Panc1 (cell line): ENCODE results near the gene BRAT1. TPM values are rescaled to one million over a fixed set of nuclear protein-coding genes. Genes with fewer than 3 reads are reported as not detected.
A peak's percentile ranks its signal among the peaks of the same experiment; 100 is the strongest.

Source experiments
- ATAC-seq: fragments of 200-7000 bp; cut with Tn5 transposase; 2 replicates; pipeline ENCODE4 v1.9.1; 2020; ENCODE audit warnings: mild to moderate bottlenecking, moderate library complexity
- BruUV-seq: library from RNA; stranded (reverse); fragments of 400-500 nt; replicated peaks from 2 replicates; lab custom pipeline; 2021; lab: Mats Ljungman, UMichigan
- CTCF ChIA-PET: fragments of 300-600 bp; sonication (Branson Sonifier 250); formaldehyde crosslinking; loops from one replicate; lab custom pipeline; 2022; ENCODE audit warnings: antibody characterized with exemption; lab: Charles Lee
- POLR2A ChIA-PET: fragments of 300-600 bp; sonication (Branson Sonifier 250); formaldehyde crosslinking; loops from one replicate; lab custom pipeline; 2022; ENCODE audit warnings: antibody characterized with exemption; lab: Charles Lee
- DNase-seq: peaks from one replicate; pipeline ENCODE4 v3.0.0-alpha.2; 2010; ENCODE audit warnings: low read depth, low spot score
- H3K27ac ChIP-seq: 2 replicates; pipeline ENCODE4 v1.5.1; 2011; ENCODE audit warnings: mild to moderate bottlenecking, low read length, inconsistent platforms
- H3K27me3 ChIP-seq: fragments of 200-500 bp; sonication (Bioruptor generic); 2 replicates; pipeline ENCODE4 v1.6.0; 2014; ENCODE audit warnings: low read length, inconsistent platforms; ENCODE audit not compliant: control insufficient read depth, insufficient read depth
- H3K36me3 ChIP-seq: fragments of 200-500 bp; sonication (Bioruptor generic); 2 replicates; pipeline ENCODE4 v1.5.1; 2014; ENCODE audit warnings: inconsistent platforms, mild to moderate bottlenecking, low read length, moderate library complexity; ENCODE audit not compliant: control insufficient read depth, insufficient read depth
- H3K4me1 ChIP-seq: 2 replicates; pipeline ENCODE4 v1.5.1; 2011; ENCODE audit warnings: inconsistent platforms, mild to moderate bottlenecking, low read length, moderate library complexity; ENCODE audit not compliant: control insufficient read depth, insufficient read depth
- H3K4me3 ChIP-seq, 2 experiments: 2 replicates each; pipeline ENCODE4 v1.5.1; 2011 to 2012; ENCODE audit warnings: low read depth in 2 of 2, low read length in 2 of 2, mild to moderate bottlenecking in 2 of 2, inconsistent platforms in 1 of 2, moderate library complexity in 1 of 2
- H3K9me3 ChIP-seq: fragments of 200-500 bp; sonication (Bioruptor generic); 2 replicates; pipeline ENCODE4 v1.5.1; 2014; ENCODE audit warnings: low read depth, mild to moderate bottlenecking, inconsistent platforms, low read length, moderate library complexity; ENCODE audit not compliant: control insufficient read depth, insufficient read depth
- POLR2AphosphoS5 ChIP-seq: IDR thresholded peaks from 2 replicates; pipeline ENCODE4 v1.6.1; 2012; ENCODE audit warnings: mild to moderate bottlenecking, low read depth, low read length, moderate library complexity
- SIN3A ChIP-seq: IDR thresholded peaks from 2 replicates; pipeline ENCODE4 v1.6.1; 2012; ENCODE audit warnings: low read depth, mild to moderate bottlenecking, low read length, moderate library complexity, borderline replicate concordance; ENCODE audit not compliant: insufficient read depth
- TCF7L2 ChIP-seq: IDR thresholded peaks from 2 replicates; pipeline ENCODE4 v1.6.1; 2011; ENCODE audit warnings: mild to moderate bottlenecking, low read depth, low read length, inconsistent platforms
- in situ Hi-C: cut with HindIII; loops from 2 replicates; pipeline ENCODE4 v1.10.0; 2016; ENCODE audit warnings: low sequenced_read_pairs, low pct_unique_long_range_greater_than_20kb
- intact Hi-C: fragments of 100-400 bp; cut with micrococcal nuclease; formaldehyde crosslinking; loops from one replicate; pipeline ENCODE4 v1.10.0; 2022; ENCODE audit not compliant: unreplicated experiment
- total RNA-seq: library from RNA; stranded (reverse); gene quantifications from one replicate; pipeline ENCODE4 v1.2.1, GENCODE V29; 2021; ENCODE audit not compliant: unreplicated experiment
- TF ChIP-seq, protein P1 (sequence below): fragments of 450-650 bp; IDR thresholded peaks from 2 replicates; pipeline ENCODE4 v1.5.1; 2017; ENCODE audit warnings: mild to moderate bottlenecking
- TF ChIP-seq, protein P2 (sequence below), 2 experiments: IDR thresholded peaks; 2 replicates each; pipeline ENCODE4 v1.6.1; 2011 to 2012; ENCODE audit warnings: low read depth in 2 of 2, control low read depth in 1 of 2, low read length in 1 of 2, mild to moderate bottlenecking in 1 of 2, moderate library complexity in 1 of 2; ENCODE audit not compliant: insufficient read depth in 1 of 2

BRAT1 gene
- total RNA-seq, 1 experiment from 2014 or later = 76.9 TPM

DNA sequence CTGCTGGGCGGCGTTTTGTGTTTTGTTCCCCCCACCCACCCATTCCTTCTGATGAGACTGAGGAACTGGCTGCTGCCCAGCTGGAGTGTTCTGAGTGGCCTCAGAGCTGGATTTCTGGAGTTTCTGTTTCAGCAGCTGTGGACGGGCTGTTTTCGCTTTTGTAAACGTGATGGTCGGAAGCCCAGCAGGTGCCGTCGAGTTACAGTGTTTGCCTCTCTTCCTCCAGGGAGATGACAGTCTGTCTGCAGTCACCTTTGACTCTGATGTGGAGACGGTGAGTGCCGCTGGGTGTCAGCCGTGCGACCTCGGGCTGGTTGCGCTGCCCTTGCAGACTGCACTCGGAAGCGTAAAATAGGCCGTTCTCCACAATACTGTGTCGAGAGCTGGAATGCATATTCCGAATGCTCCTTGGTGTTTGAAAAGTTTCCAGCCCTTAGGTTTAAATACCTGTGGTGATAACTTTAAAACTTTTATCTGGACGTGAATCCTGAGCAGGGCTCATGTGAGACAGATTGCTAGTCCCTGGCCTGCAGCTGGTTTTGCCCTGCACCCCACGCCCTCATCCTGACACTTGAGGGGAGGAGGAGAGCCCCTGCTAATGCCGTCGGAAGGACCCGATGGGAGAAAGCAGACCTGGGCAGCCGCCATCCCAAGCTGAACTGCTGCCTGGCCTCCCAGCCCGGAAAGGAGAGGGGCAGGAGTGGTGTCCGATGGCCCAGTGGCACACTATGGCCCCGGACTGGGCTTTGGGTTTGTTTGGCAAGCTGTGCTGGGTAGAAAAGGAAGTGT is 11.8 kb upstream of the BRAT1 start:
- in situ Hi-C loops (no loop called here), intact Hi-C loops (no loop called here)
- no peaks in the 10 kb centered on the region for H3K9me3 ChIP-seq
- no peak for TF ChIP-seq TCF7L2
- no peak for TF ChIP-seq SIN3A
- TF ChIP-seq POLR2AphosphoS5 = no peak
- TF ChIP-seq, protein P1, sequence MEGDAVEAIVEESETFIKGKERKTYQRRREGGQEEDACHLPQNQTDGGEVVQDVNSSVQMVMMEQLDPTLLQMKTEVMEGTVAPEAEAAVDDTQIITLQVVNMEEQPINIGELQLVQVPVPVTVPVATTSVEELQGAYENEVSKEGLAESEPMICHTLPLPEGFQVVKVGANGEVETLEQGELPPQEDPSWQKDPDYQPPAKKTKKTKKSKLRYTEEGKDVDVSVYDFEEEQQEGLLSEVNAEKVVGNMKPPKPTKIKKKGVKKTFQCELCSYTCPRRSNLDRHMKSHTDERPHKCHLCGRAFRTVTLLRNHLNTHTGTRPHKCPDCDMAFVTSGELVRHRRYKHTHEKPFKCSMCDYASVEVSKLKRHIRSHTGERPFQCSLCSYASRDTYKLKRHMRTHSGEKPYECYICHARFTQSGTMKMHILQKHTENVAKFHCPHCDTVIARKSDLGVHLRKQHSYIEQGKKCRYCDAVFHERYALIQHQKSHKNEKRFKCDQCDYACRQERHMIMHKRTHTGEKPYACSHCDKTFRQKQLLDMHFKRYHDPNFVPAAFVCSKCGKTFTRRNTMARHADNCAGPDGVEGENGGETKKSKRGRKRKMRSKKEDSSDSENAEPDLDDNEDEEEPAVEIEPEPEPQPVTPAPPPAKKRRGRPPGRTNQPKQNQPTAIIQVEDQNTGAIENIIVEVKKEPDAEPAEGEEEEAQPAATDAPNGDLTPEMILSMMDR = no peak
- TF ChIP-seq, protein P2, sequence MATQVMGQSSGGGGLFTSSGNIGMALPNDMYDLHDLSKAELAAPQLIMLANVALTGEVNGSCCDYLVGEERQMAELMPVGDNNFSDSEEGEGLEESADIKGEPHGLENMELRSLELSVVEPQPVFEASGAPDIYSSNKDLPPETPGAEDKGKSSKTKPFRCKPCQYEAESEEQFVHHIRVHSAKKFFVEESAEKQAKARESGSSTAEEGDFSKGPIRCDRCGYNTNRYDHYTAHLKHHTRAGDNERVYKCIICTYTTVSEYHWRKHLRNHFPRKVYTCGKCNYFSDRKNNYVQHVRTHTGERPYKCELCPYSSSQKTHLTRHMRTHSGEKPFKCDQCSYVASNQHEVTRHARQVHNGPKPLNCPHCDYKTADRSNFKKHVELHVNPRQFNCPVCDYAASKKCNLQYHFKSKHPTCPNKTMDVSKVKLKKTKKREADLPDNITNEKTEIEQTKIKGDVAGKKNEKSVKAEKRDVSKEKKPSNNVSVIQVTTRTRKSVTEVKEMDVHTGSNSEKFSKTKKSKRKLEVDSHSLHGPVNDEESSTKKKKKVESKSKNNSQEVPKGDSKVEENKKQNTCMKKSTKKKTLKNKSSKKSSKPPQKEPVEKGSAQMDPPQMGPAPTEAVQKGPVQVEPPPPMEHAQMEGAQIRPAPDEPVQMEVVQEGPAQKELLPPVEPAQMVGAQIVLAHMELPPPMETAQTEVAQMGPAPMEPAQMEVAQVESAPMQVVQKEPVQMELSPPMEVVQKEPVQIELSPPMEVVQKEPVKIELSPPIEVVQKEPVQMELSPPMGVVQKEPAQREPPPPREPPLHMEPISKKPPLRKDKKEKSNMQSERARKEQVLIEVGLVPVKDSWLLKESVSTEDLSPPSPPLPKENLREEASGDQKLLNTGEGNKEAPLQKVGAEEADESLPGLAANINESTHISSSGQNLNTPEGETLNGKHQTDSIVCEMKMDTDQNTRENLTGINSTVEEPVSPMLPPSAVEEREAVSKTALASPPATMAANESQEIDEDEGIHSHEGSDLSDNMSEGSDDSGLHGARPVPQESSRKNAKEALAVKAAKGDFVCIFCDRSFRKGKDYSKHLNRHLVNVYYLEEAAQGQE (IDR thresholded peaks at IDR 0.05; ENCODE audit: insufficient read depth in 1 of 2, low read depth in 2 of 2, low read length in 1 of 2) = no peak
- ATAC-seq = 0 out of 2 replicates have a peak, but pooled peaks have one; percentile 19
- CTCF ChIA-PET = interaction anchor here (0.6 kb wide), 1 partner anchor 31 kb away, joined by 4 read pairs; no protein-coding TSS in a partner anchor
- H3K27me3 ChIP-seq = no peaks in the 10 kb centered on the region
- H3K4me3 ChIP-seq = no peak overlapping the region
- H3K27ac ChIP-seq = no peak overlapping the region
- peaks cover 6% of the 10 kb centered on the region; the same call in 1 of the 2 replicates for H3K4me1 ChIP-seq
- no peaks in the 10 kb centered on the region; the same call in 1 of the 2 replicates for H3K36me3 ChIP-seq
- no TSS peak for BruUV-seq
- no peak for DNase-seq
- POLR2A ChIA-PET = interaction anchor here (0.6 kb wide), 1 partner anchor 29 kb away, joined by 10 read pairs; no protein-coding TSS in a partner anchor

DNA sequence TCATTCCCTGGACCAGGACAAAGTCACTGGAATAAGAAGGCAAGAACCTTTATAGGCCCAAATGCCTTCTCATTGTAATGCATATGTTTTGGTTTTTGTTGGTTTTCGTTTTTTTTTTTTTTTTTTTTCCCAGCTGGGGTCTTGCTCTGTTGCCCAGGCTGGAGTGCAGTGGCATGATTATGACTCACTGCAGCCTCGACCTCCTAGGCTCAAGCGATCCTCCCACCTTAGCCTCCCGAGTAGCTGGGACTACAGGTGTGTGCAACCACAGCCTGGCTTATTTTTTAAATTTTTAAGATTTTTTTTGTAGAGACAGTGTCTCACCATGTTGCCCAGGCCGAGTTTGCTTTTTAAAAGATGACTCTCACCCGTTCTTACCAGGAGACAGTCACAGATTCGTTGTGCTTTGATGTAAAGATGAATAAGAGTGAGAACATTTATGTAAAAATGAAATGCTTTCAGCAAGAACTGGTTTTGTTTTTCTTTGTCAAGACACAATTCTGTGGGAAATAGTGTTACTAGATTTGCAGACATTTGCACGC is 11.1 kb upstream of the BRAT1 start:
- no peak for ATAC-seq
- peaks cover 6% of the 10 kb centered on the region; the same call in 1 of the 2 replicates for H3K4me1 ChIP-seq
- in situ Hi-C loops = no loop called here
- no peaks in the 10 kb centered on the region for H3K9me3 ChIP-seq
- no peak for TF ChIP-seq SIN3A
- TF ChIP-seq, protein P2 (IDR thresholded peaks at IDR 0.05; ENCODE audit: insufficient read depth in 1 of 2, low read depth in 2 of 2, low read length in 1 of 2) = no peak
- TF ChIP-seq, protein P1 = no peak
- TF ChIP-seq TCF7L2 = no peak
- TF ChIP-seq POLR2AphosphoS5 = no peak
- H3K27me3 ChIP-seq = no peaks in the 10 kb centered on the region
- H3K27ac ChIP-seq = no peak overlapping the region
- ChIA-PET CTCF (interaction anchor here (0.6 to 0.7 kb wide), 2 partner anchors 31 to 63 kb away, joined by 3 to 4 read pairs; no protein-coding TSS in a partner anchor), POLR2A (interaction anchor here (0.6 to 0.7 kb wide), 3 partner anchors 8 to 43 kb away, joined by 3 to 10 read pairs (median 9); no protein-coding TSS in a partner anchor)
- BruUV-seq = no TSS peak
- DNase-seq = no peak
- no peak overlapping the region for H3K4me3 ChIP-seq
- intact Hi-C loops = no loop called here
- H3K36me3 ChIP-seq = no peaks in the 10 kb centered on the region; the same call in 1 of the 2 replicates
